ENCODE measurements around the gene LLGL1.

The LLGL1 gene

DNA sequence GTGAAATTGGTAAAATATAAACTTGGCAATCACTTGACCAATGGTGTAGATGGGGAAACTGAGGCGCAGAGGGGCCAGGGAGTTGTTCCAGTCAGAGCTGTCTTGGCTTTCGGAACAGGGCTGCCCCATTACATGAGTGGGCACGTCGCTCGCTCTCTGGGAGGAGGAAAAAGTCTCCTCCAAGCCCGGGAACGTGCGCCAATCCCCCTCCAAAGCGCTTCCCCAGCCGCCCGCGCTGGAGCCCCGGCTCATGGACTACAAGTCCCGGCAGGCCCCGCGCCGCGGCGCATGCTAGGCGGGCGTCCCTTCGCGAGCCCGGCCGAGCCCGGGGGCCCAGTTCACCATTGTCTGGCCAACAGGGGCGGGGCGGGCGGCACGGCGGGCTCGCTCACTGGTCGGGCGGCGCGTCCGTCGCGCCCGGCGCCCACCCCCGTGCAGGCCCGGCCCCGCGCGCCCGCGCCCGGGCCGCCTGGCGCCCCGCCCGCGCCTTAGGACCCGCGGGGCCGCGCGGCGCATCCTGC, at the start of gene LLGL1:
Gene LLGL1, plus strand, starts transcription at position 515 of the 521 bp plus-strand sequence. CDS start 48 bp downstream, outside the sequence.
- peak; percentile 89 to 94 for DNase-seq (ENCODE audit: low read depth in 2 of 2)

DNA sequence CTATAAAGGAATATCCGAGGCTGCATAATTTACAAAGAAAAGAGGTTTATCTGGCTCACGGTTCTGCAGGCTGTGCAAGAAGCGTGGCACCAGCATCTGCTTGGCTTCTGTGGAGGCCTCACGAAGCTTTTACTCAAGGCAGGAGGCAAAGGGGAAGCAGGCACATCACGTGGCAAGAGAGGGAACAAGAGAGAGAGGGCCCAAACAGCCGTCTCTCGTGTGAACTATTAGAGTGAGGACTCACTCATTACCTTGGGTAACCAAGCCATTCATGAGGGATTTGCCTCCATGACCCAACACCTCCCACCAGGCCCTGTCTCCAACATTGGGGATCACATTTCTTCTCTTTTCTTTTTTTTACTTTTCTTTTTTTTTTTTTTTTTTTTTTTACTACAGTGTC, 49.3 kb upstream of the LLGL1 start:
- DNase-seq (ENCODE audit: low read depth in 2 of 2), result no peak

GRCh38 chr17:18177133-18177532, 48.3 kb upstream of the LLGL1 start:
- DNase-seq (ENCODE audit: low read depth in 2 of 2), result no peak

DNA sequence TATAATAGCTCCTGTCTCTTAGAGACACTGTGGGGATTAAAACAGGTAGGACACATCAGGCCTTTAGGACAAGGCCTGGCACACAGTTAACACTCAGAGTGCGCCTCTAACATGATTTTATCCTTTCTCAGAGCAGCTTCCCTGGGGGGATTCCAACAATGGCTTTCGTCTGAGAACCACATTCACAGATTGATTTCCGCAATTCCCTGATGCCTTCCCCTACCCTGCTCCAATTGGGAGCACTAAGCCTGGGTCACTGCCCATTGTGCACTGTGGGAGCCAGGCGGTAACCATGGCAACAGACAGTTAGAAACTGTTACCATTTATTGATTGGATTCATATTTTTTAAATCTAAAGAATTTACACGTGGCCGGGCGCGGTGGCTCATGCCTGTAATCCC, 47.7 kb upstream of the LLGL1 start:
- DNase-seq (ENCODE audit: low read depth in 2 of 2), result no peak

DNA sequence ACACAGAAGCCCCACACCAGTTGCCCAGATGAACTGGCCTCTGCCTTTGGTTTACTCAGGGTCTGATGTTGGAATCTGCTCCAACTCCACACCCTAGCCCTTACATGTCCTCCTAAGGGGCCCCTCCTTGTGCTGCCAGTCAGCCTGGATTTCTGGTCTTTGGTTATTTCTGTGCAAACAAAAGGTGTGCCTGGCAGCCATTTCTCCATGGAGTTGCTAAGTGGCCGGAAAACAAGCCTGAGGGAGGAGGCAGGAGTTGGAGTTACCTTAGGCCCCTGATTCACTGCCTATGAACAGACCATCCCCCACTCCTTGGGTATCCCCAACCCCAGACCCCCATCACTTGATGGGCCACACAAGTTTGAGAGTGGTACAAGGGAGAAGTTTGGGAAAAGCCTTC, 46.2 kb upstream of the LLGL1 start:
- no peak for DNase-seq (ENCODE audit: low read depth in 2 of 2)

DNA sequence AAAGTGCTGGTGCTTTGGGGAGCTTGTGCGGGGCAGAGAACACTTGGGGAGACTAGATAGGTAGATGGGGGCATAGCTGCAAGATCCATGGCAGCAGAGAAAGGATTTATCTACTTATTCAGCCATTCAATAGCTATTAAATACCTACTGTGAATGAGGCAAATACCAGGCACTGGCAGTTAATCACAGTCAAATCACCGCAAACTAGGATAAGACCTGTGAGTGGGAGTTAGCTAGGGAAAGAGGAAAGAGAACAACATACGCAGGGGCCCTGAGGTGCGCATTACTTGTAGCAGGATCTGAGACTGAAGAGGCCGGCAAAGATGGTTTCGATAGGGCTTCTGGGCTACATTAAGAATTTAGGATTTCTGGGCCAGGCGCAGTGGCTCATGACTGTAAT, 45.6 kb upstream of the LLGL1 start:
- DNase-seq (ENCODE audit: low read depth in 2 of 2), result no peak

DNA sequence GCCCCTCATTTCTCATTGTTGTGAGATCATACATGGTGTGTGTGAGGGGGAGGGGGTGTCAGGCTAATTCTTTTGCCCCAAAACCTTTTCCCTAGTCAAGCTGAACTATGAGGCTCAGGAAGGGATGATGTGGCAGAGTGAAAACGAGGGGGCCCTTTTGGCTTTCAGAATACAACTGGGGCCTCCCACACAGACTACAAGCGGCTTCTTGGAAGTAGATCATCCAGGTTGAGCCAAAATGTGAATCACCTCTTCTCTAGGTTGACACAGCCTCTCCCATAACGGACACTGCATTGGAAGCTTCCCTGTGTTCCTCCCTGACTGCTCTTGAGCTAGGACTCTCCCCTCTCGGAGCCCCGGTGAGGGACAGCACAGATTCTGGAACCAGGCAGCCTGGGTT, 44.1 kb upstream of the LLGL1 start:
- peak; percentile 19 to 57 for DNase-seq (ENCODE audit: low read depth in 2 of 2)

DNA sequence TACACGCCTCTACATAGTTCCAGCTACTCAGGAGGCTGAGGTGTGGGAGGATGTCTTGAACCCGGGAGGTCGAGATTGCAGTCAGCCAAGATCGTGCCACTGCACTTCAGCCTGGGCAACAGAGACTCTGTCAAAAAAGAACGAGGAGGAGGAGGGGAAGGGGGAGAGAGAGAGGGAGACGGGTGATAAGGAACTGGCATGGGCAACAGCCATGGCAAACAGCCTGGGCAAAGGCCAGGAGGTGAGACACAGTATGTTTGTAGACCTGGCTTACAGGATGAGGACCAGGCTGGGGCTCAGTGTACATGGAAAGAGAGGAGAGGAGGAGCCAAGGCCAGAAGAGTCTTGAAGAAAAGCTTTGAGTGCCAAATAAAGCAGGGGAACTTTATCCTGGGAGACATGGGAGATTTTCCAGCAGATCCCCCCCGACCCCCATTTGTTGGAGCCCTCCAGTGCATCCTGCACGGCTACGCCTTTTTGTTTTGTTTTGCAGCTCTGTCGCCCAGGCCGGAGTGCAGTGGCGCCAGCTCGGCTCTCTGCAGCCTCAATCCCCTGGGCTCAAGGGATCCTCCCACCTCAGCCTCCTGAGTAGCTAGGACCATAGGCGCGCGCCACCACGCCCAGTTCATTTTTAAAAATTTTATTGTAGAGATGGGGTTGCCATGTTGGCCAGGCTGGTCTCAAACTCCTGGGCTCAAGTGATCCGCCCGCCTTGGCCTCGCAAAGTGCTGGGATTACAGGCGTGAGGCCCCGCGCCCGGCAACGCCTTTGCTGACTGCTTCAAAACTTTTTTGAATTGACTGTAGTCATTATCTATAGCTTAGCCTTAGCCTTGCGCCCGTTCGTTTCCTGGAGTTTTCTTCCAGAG, 43.1 kb upstream of the LLGL1 start:
- peak; percentile 7 to 16 for DNase-seq (ENCODE audit: low read depth in 2 of 2)

- peak; percentile 71 to 82 for DNase-seq (ENCODE audit: low read depth in 2 of 2)
Measured at GRCh38 chr17:18182978-18183333, 42.5 kb upstream of the LLGL1 start.

DNA sequence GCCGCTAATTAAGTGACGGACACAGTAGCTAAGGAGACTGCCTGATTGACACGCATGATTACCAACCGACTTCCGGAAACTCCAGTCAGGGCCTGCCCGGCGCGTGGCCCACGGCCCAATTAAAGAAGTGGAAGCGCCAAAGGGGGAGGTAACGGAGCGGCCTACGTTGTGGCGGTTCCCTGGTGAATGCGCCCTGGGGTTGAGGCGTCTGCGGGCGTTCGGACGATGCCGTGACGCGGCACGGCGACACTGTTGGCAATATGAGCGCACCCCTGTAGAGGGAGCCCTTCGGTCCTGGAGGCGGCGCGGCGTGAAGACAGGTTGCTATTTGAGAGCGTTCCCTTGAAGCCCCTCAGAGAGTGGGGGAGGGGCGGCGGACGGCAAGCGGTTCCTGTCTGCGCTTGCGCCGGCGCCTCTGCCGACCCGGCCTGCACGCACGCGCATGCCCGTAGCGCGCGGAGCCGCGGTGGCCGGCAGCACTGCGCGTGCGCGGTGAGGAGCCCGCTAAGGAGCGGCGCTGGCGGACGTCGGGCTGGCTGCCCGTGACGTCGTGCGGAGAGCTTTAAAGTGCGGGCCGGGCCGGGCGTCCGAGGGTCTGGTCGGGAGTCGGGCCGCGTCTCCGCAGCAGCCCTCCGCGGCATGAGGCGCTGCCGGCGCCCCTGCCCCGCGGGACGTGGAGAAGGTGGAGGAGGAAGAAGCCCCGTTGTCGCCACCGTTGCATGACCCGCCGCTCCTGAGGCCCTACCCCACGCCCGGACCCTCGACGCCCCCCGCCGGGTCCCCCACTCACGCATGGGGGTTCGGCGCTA, 41.9 kb upstream of the LLGL1 start, which contains the start of gene ALKBH5:
Gene ALKBH5, plus strand, starts transcription at position 495 of the 809 bp plus-strand sequence. CDS start 416 bp downstream, outside the sequence.
- DNase-seq (ENCODE audit: low read depth in 2 of 2), result peak; percentile 93

DNA sequence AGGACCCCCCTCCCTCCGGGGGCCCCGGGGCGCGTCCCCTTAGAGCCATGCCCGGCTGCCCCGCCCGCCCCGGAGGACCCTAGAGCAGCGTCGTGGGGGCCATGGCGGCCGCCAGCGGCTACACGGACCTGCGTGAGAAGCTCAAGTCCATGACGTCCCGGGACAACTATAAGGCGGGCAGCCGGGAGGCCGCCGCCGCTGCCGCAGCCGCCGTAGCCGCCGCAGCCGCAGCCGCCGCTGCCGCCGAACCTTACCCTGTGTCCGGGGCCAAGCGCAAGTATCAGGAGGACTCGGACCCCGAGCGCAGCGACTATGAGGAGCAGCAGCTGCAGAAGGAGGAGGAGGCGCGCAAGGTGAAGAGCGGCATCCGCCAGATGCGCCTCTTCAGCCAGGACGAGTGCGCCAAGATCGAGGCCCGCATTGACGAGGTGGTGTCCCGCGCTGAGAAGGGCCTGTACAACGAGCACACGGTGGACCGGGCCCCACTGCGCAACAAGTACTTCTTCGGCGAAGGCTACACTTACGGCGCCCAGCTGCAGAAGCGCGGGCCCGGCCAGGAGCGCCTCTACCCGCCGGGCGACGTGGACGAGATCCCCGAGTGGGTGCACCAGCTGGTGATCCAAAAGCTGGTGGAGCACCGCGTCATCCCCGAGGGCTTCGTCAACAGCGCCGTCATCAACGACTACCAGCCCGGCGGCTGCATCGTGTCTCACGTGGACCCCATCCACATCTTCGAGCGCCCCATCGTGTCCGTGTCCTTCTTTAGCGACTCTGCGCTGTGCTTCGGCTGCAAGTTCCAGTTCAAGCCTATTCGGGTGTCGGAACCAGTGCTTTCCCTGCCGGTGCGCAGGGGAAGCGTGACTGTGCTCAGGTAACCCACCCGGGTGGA, 41.0 kb upstream of the LLGL1 start:
- DNase-seq (ENCODE audit: low read depth in 2 of 2), result peak; percentile 38 to 58

- DNase-seq (ENCODE audit: low read depth in 2 of 2), result no peak
Measured at GRCh38 chr17:18185391-18185790, 40.0 kb upstream of the LLGL1 start.

DNA sequence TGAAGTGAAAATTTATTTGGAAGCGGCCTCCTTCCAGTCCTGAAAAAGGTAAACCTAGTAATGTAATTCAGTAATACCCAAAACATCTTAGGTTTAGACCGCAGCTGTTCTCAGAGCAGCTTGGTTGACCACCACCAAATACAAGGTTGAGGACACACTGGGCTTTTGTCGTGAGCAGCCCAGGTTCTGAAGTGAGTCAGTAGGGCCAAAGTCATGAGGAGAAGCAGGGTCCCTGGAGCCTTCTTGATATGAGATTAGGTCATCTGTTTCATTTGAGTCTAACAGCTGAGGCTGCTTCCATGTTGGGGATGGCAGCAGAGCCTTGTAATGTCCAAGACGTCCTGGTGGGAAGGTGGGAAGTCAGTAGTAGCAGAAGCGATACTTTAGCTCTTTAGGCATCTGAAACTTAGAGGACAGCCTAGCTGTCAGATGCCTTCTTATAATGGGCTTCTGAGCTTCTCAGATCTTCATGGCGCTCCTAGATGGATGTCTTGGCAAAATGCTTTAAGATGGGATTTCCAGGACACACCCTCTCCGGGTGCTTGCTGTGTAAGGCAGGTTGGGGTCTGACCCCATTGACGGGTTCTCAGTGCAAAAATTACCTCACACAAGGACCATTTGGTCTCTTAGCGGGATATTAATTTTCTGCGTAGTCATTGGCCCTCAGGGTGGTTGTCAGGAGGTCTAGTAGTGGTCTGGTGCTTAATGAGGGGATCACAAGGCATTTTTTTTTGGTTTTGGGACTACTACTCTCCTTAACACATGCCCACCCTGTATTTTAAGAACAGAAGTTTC, 39.4 kb upstream of the LLGL1 start:
- DNase-seq (ENCODE audit: low read depth in 2 of 2), result no peak

- no peak for DNase-seq (ENCODE audit: low read depth in 2 of 2)
Measured at GRCh38 chr17:18186627-18186982, 38.8 kb upstream of the LLGL1 start.

GRCh38 chr17:18187226-18187625, 38.2 kb upstream of the LLGL1 start:
- no peak for DNase-seq (ENCODE audit: low read depth in 2 of 2)

DNA sequence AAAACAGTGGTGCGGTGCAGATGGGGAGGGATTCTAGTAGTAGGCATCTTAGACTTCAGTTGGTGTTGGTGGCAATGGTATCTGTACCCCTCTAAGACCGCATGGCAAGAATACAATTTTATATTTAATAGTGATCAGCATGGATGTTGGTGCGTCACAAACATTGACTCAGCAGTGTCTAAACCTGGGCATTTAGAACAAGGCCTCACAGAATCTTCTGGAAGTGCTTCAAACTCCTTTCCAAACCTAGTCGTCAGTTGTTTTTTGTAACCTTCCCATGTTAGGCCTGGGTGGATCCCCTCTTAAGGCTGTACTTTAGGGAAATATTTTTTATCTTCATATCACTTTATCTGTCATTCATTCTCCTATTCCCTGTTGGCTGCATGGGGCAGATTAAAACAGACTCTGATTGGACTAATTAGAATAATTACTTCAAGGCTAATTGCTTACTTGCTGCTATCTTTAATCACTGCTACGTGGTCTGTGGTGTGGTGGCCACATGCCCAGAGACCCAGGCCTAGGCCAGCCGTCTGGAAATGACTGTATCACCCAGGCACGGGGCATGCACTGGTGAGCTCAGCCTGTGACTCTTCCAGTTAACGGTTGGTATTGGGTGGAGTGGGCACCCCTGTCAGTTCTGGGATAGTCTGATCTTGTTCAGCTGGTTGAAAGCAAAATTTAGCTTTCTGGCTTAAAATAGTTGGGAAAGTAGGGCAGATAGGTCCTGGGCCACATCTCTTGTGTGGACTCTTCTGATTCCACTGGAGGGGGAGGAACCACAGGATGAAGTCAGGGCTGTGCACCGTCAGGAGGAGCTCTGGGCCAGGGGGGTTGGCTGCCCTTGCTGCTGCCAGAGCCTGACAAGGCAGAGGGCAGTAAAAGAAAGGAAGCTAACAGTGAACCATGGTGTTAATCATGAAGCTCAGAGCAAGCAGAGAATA, 37.3 kb upstream of the LLGL1 start:
- no peak for DNase-seq (ENCODE audit: low read depth in 2 of 2)

GRCh38 chr17:18190628-18191235, 34.7 kb upstream of the LLGL1 start:
- no peak for DNase-seq (ENCODE audit: low read depth in 2 of 2)

- no peak for DNase-seq (ENCODE audit: low read depth in 2 of 2)
Measured at GRCh38 chr17:18191236-18191667, 34.2 kb upstream of the LLGL1 start.

GRCh38 chr17:18191967-18192366, 33.5 kb upstream of the LLGL1 start:
- DNase-seq (ENCODE audit: low read depth in 2 of 2), result no peak
